ENCODE measurements around the gene UPF3A. TPM values are rescaled to one million over a fixed set of nuclear protein-coding genes. Genes with fewer than 3 reads are reported as not detected.

UPF3A gene
- total RNA-seq, 1 donor from 2014 or later = 91.8 TPM

- H3K4me1 Mint-ChIP-seq (ENCODE audit: unreplicated experiment) = peaks cover 13% of the 10 kb centered on the region
- H3K4me3 Mint-ChIP-seq = no peak overlapping the region
- H3K27me3 Mint-ChIP-seq = no peaks in the 10 kb centered on the region
- H3K27ac Mint-ChIP-seq = no peak overlapping the region
- peaks cover 32% of the 10 kb centered on the region for H3K36me3 Mint-ChIP-seq
- no peak for TF ChIP-seq CTCF (conservative IDR thresholded peaks at IDR 0.05)
- H3K9me3 Mint-ChIP-seq = no peaks in the 10 kb centered on the region
- DNase-seq (ENCODE audit: extremely low spot score, unreplicated experiment) = no peak
Observed at GRCh38 chr13:114275304-114275703, 6.1 kb upstream of the UPF3A start.

- TF ChIP-seq CTCF (conservative IDR thresholded peaks at IDR 0.05) = no peak
- Mint-ChIP-seq H3K36me3 (peaks cover 22% of the 10 kb centered on the region), H3K27me3 (no peaks in the 10 kb centered on the region), H3K27ac (peak overlapping the region; percentile 98), H3K9me3 (no peaks in the 10 kb centered on the region), H3K4me3 (peak overlapping the region; percentile 14), H3K4me1 (ENCODE audit: unreplicated experiment) (peaks cover 27% of the 10 kb centered on the region)
- no peak for DNase-seq (ENCODE audit: extremely low spot score, unreplicated experiment)
Observed at GRCh38 chr13:114279146-114279545, 2.3 kb upstream of the UPF3A start.

- H3K4me1 Mint-ChIP-seq (ENCODE audit: unreplicated experiment) = peaks cover 29% of the 10 kb centered on the region
- H3K4me3 Mint-ChIP-seq = peak overlapping the region; percentile 90
- H3K9me3 Mint-ChIP-seq = no peaks in the 10 kb centered on the region
- no peak for DNase-seq (ENCODE audit: extremely low spot score, unreplicated experiment)
- no peaks in the 10 kb centered on the region for H3K27me3 Mint-ChIP-seq
- H3K27ac Mint-ChIP-seq = peak overlapping the region; percentile 98
- no peak for TF ChIP-seq CTCF (conservative IDR thresholded peaks at IDR 0.05)
- H3K36me3 Mint-ChIP-seq = peaks cover 20% of the 10 kb centered on the region
Observed at GRCh38 chr13:114279758-114280355, 1.5 kb upstream of the UPF3A start.

GRCh38 chr13:114282041-114282670, 755 bp downstream of the UPF3A start:
- peak overlapping the region; percentile 91 for H3K27ac Mint-ChIP-seq

GRCh38 chr13:114283576-114283975, 2.2 kb downstream of the UPF3A start:
- Mint-ChIP-seq H3K4me1 (ENCODE audit: unreplicated experiment) (peaks cover 34% of the 10 kb centered on the region), H3K27ac (peak overlapping the region; percentile 45), H3K27me3 (no peaks in the 10 kb centered on the region), H3K9me3 (no peaks in the 10 kb centered on the region), H3K36me3 (peaks cover 34% of the 10 kb centered on the region), H3K4me3 (peak overlapping the region; percentile 75)
- TF ChIP-seq CTCF (conservative IDR thresholded peaks at IDR 0.05) = no peak
- no peak for DNase-seq (ENCODE audit: extremely low spot score, unreplicated experiment)

More at GRCh38 chr13:114282041-114282670, 755 bp downstream of the UPF3A start:
- peak; percentile 74 for DNase-seq (ENCODE audit: extremely low spot score, unreplicated experiment)
- peaks cover 37% of the 10 kb centered on the region for H3K4me1 Mint-ChIP-seq (ENCODE audit: unreplicated experiment)
- no peaks in the 10 kb centered on the region for H3K9me3 Mint-ChIP-seq
- H3K27me3 Mint-ChIP-seq = no peaks in the 10 kb centered on the region
- peak overlapping the region; percentile 95 for H3K4me3 Mint-ChIP-seq
- no peak for TF ChIP-seq CTCF (conservative IDR thresholded peaks at IDR 0.05)
- peaks cover 26% of the 10 kb centered on the region for H3K36me3 Mint-ChIP-seq

Measured in type B pancreatic cell (in vitro differentiated cells).